PFSK-1 (cell line): ENCODE measurements around the gene PYGL.

Experiments
- FOXP2 ChIP-seq: optimal IDR thresholded peaks from 2 replicates; pipeline ENCODE3; 2011; ENCODE audit warnings: borderline replicate concordance, control low read depth, inconsistent platforms; ENCODE audit not compliant: insufficient read depth; ENCODE audit errors: extremely low read length, extremely low read depth
- POLR2AphosphoS5 ChIP-seq: IDR thresholded peaks from 2 replicates; pipeline ENCODE4 v1.6.1; 2012; ENCODE audit warnings: low read depth, mild to moderate bottlenecking, control low read depth, low read length, moderate library complexity
- SIN3A ChIP-seq: IDR thresholded peaks from 2 replicates; pipeline ENCODE4 v1.6.1; 2012; ENCODE audit warnings: mild to moderate bottlenecking, low read length, moderate library complexity, borderline replicate concordance; ENCODE audit not compliant: insufficient read depth
- TAF1 ChIP-seq: IDR thresholded peaks from 2 replicates; pipeline ENCODE4 v1.6.1; 2012; ENCODE audit warnings: low read length, control low read depth, borderline replicate concordance; ENCODE audit not compliant: insufficient read depth
- TF ChIP-seq, protein P1 (sequence below), 2 experiments: IDR thresholded peaks; 2 replicates each; pipeline versions ENCODE4 v1.6.1 to v1.8.0; 2011 to 2012; ENCODE audit warnings: low read depth in 2 of 2, low read length in 2 of 2, control low read depth in 1 of 2, inconsistent platforms in 1 of 2, mild to moderate bottlenecking in 1 of 2, moderate library complexity in 1 of 2; ENCODE audit not compliant: insufficient read depth in 1 of 2

PYGL gene

DNA sequence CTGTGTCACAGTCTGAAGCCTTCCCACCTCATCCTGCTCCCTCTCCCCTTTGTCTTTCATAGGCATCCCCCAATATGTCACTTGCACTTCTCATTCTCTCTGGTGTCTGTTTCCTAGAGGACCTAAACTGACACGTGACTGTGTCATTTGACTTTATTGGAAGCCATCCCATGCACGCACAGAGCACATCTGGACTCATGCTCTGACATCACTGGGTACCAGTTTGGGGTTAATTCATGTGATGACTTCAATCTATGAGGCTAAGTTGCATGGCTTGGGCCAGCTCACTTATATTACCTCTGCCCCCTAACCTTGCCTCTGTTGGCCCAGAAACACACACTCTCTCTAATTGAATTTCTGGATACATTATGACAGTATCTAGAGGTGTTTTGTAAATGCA is 21.5 kb downstream of the PYGL start:
- TF ChIP-seq FOXP2 (no peak), TAF1 (no peak), POLR2AphosphoS5 (no peak), SIN3A (no peak)
- TF ChIP-seq, protein P1, sequence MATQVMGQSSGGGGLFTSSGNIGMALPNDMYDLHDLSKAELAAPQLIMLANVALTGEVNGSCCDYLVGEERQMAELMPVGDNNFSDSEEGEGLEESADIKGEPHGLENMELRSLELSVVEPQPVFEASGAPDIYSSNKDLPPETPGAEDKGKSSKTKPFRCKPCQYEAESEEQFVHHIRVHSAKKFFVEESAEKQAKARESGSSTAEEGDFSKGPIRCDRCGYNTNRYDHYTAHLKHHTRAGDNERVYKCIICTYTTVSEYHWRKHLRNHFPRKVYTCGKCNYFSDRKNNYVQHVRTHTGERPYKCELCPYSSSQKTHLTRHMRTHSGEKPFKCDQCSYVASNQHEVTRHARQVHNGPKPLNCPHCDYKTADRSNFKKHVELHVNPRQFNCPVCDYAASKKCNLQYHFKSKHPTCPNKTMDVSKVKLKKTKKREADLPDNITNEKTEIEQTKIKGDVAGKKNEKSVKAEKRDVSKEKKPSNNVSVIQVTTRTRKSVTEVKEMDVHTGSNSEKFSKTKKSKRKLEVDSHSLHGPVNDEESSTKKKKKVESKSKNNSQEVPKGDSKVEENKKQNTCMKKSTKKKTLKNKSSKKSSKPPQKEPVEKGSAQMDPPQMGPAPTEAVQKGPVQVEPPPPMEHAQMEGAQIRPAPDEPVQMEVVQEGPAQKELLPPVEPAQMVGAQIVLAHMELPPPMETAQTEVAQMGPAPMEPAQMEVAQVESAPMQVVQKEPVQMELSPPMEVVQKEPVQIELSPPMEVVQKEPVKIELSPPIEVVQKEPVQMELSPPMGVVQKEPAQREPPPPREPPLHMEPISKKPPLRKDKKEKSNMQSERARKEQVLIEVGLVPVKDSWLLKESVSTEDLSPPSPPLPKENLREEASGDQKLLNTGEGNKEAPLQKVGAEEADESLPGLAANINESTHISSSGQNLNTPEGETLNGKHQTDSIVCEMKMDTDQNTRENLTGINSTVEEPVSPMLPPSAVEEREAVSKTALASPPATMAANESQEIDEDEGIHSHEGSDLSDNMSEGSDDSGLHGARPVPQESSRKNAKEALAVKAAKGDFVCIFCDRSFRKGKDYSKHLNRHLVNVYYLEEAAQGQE (IDR thresholded peaks at IDR 0.05; ENCODE audit: insufficient read depth in 1 of 2, low read depth in 2 of 2, low read length in 2 of 2): no peak

DNA sequence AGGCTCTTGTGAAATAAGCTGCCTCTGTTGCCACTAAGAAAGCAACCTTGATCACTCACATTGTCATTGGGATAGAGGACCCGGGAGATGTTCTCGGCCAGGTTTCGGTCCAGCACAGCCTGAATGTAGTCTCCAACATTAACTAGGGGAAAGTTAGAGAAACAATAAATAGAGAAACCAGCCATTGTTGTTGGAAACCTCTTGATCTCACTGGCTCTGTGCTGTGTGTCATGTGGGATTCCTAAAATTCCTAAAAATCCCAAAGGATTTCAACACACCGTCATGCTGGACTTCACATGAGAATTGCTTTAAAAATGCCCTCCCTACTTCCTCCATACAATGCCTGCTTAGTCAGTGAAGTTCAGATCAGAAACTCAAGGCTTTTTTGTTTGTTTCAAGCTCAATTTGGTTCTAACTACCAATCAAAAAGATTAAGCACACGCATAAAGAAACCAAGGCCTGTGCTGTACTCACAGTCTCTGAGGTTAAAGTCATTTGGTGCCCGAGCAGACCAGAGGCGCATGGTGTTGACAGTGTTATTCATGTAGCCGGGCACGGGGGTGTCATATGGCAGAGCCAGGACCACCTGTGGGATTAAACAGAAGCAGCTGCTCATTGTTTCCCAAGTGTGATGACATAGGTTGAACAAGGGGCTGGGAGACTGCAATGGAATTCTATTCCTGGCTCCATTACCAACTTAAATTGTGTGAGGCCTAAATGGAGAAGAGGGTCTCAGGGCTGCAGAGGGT is 23.6 kb downstream of the PYGL start:
- TF ChIP-seq POLR2AphosphoS5: no peak
- no peak for TF ChIP-seq SIN3A
- TF ChIP-seq, protein P1 (IDR thresholded peaks at IDR 0.05; ENCODE audit: insufficient read depth in 1 of 2, low read depth in 2 of 2, low read length in 2 of 2): no peak
- TF ChIP-seq TAF1: no peak
- TF ChIP-seq FOXP2: no peak

DNA sequence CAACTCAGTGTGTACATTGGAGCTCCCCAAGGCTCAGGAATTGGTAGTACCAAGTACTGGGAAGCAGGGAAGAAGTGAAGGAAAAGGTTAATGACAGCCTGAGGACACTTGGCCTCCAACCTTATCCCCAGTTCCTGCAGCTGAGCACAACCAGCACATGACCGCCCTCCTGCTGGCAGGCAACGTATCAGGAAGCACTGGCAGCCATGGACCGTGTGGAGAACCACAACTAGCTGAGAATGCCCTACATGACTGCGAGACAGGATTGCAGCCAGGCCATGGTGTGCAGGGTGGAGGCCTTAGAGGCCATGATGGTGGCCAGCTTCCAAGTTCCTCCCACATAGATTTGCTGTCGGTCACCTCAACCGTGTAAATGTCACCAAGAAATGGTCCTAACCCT is 26.8 kb downstream of the PYGL start:
- no peak for TF ChIP-seq SIN3A
- no peak for TF ChIP-seq POLR2AphosphoS5
- TF ChIP-seq, protein P1 (IDR thresholded peaks at IDR 0.05; ENCODE audit: insufficient read depth in 1 of 2, low read depth in 2 of 2, low read length in 2 of 2): no peak
- no peak for TF ChIP-seq FOXP2

DNA sequence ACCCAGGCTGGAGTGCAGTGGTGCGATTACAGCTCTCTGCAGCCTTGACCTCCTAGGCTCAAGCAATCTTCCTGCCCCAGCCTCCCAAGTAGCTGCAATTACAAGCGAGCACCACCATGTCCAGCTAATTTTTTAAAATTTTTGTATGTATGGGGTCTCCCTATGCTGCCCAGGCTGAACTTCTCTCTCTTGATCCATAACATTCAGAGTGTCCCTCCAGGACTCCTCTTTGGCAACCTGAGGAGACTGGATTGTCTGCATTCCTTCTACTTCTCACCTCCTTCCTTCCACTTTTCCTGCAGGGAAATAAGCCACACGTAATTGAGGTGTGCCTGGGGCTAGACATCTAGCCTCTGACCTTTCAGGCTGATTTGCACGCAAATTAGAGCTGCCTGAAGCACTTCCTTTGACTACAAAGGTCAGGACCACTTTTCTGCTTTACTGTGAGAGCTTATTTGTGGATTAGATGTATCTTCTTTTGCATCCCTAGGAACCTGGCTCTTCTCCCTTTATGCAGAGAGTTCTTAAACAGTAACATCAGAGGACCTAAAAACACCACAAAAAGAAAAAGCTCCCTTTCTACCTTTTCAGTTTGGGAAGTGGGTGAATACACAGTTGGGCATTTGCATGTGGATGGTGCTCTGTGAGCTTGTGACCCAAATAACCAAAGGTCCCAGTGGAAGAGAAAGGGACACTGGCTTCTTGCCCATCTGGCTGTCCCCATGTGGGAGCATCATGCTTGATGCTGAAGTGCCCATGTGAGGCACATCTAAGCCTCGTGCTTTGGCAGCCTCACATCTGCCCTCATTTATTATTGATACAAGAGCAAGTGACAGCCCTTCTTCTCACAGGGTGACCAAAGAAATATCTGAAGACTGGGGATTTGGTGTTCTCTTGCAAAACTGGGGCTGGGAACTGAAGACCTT is 33.5 kb downstream of the PYGL start:
- TF ChIP-seq SIN3A (no peak), FOXP2 (no peak), POLR2AphosphoS5 (no peak), TAF1 (no peak)
- TF ChIP-seq, protein P1 (IDR thresholded peaks at IDR 0.05; ENCODE audit: insufficient read depth in 1 of 2, low read depth in 2 of 2, low read length in 2 of 2): no peak
